Astrocyte (in vitro differentiated cells and primary cell): ENCODE data around the gene OTUB2. TPM values are rescaled to one million over a fixed set of nuclear protein-coding genes. Genes with fewer than 3 reads are reported as not detected.

ENCODE experiments used
- DNase-seq: peaks from one replicate; pipeline ENCODE4 v3.0.0-alpha.2; 2010; ENCODE audit warnings: low read depth
- FAIRE-seq: peaks from 2 replicates; lab custom pipeline; 2011; peaks lifted over from hg19 to GRCh38; lab: Jason Lieb, UNC
- H2AFZ ChIP-seq: 2 replicates; pipeline ENCODE4 v1.6.0; 2012; ENCODE audit warnings: low read depth, low read length, inconsistent platforms
- H3K27ac ChIP-seq: 2 replicates; pipeline ENCODE4 v1.5.1; 2011; ENCODE audit warnings: low read depth, low read length, inconsistent platforms
- H3K27me3 ChIP-seq: 2 replicates; pipeline ENCODE4 v1.6.0; 2011; ENCODE audit warnings: low read length, inconsistent platforms; ENCODE audit not compliant: insufficient read depth
- H3K36me3 ChIP-seq: 2 replicates; pipeline ENCODE4 v1.5.1; 2011; ENCODE audit warnings: low read length, inconsistent platforms; ENCODE audit not compliant: insufficient read depth
- H3K4me1 ChIP-seq: 2 replicates; pipeline ENCODE4 v1.5.1; 2011; ENCODE audit warnings: low read length, inconsistent platforms; ENCODE audit not compliant: insufficient read depth
- H3K4me2 ChIP-seq: 2 replicates; pipeline ENCODE4 v1.6.0; 2012; ENCODE audit warnings: low read length, inconsistent platforms
- H3K4me3 ChIP-seq: 2 replicates; pipeline ENCODE4 v1.5.1; 2011; ENCODE audit warnings: low read depth, mild to moderate bottlenecking, low read length, inconsistent platforms; ENCODE audit not compliant: insufficient read depth
- H3K79me2 ChIP-seq: 2 replicates; pipeline ENCODE4 v1.6.0; 2012; ENCODE audit warnings: mild to moderate bottlenecking, low read length, inconsistent platforms; ENCODE audit not compliant: insufficient read depth
- H3K9ac ChIP-seq: 2 replicates; pipeline ENCODE4 v1.6.0; 2012; ENCODE audit warnings: mild to moderate bottlenecking, low read length, inconsistent platforms
- H3K9me3 ChIP-seq: 2 replicates; pipeline ENCODE4 v1.5.1; 2012; ENCODE audit warnings: low read depth, mild to moderate bottlenecking, low read length, inconsistent platforms; ENCODE audit not compliant: insufficient read depth
- H4K20me1 ChIP-seq: 2 replicates; pipeline ENCODE4 v1.6.0; 2012; ENCODE audit warnings: low read length, inconsistent platforms; ENCODE audit not compliant: insufficient read depth
- H3K27ac Mint-ChIP-seq: one replicate; pipeline ENCODE4 v1.8.0; 2021; ENCODE audit warnings: mild to moderate bottlenecking, mixed read lengths; ENCODE audit not compliant: unreplicated experiment
- H3K27me3 Mint-ChIP-seq: one replicate; pipeline ENCODE4 v1.8.0; 2021; ENCODE audit warnings: low read depth, mixed read lengths; ENCODE audit not compliant: unreplicated experiment
- H3K36me3 Mint-ChIP-seq: one replicate; pipeline ENCODE4 v1.8.0; 2021; ENCODE audit warnings: low read depth, mixed read lengths; ENCODE audit not compliant: unreplicated experiment
- H3K4me1 Mint-ChIP-seq: one replicate; pipeline ENCODE4 v1.8.0; 2021; ENCODE audit warnings: low read depth, mixed read lengths; ENCODE audit not compliant: unreplicated experiment
- H3K4me3 Mint-ChIP-seq: one replicate; pipeline ENCODE4 v1.8.0; 2021; ENCODE audit warnings: mild to moderate bottlenecking, moderate library complexity, mixed read lengths; ENCODE audit not compliant: unreplicated experiment
- H3K9me3 Mint-ChIP-seq: one replicate; pipeline ENCODE4 v1.8.0; 2021; ENCODE audit warnings: mild to moderate bottlenecking, mixed read lengths; ENCODE audit not compliant: unreplicated experiment
- CTCF ChIP-seq: IDR thresholded peaks from 2 replicates; pipeline ENCODE4 v1.5.1; 2011; ENCODE audit warnings: low read depth, mild to moderate bottlenecking, inconsistent platforms, low read length, moderate library complexity; ENCODE audit not compliant: insufficient read depth
- EZH2 ChIP-seq: IDR thresholded peaks from 2 replicates; pipeline ENCODE4 v1.6.1; 2012; ENCODE audit warnings: mild to moderate bottlenecking, low read length, inconsistent platforms; ENCODE audit not compliant: insufficient read depth
- total RNA-seq: library from RNA; stranded (reverse); gene quantifications from 2 replicates; pipeline ENCODE4 v1.2.1, GENCODE V29; 2021

OTUB2 gene
- total RNA-seq, 1 donor from 2014 or later, result 3.3 TPM

GRCh38 chr14:93996130-93996695, 29.9 kb upstream of the OTUB2 start:
- TF ChIP-seq CTCF, result no peak
- no peak for TF ChIP-seq EZH2
- peaks cover 13% of the 10 kb centered on the region for H3K27me3 ChIP-seq
- H3K4me2 ChIP-seq, result no peak overlapping the region
- H3K4me1 ChIP-seq, result peaks cover 12% of the 10 kb centered on the region
- Mint-ChIP-seq H3K27ac (no peak overlapping the region), H3K9me3 (peaks cover 5% of the 10 kb centered on the region), H3K4me1 (peaks cover 6% of the 10 kb centered on the region), H3K36me3 (peaks cover 2% of the 10 kb centered on the region), H3K27me3 (peaks cover 58% of the 10 kb centered on the region), H3K4me3 (no peak overlapping the region)
- DNase-seq (no peak), FAIRE-seq (no peak)
- no peak overlapping the region for H3K27ac ChIP-seq
- H3K9ac ChIP-seq, result no peak overlapping the region
- no peak overlapping the region for H2AFZ ChIP-seq
- no peaks in the 10 kb centered on the region for H3K36me3 ChIP-seq
- H3K9me3 ChIP-seq, result no peaks in the 10 kb centered on the region
- no peak overlapping the region for H3K4me3 ChIP-seq
- H3K79me2 ChIP-seq, result no peaks in the 10 kb centered on the region
- no peaks in the 10 kb centered on the region for H4K20me1 ChIP-seq

- Histone ChIP-seq H3K27me3 (peaks cover 14% of the 10 kb centered on the region), H3K79me2 (no peaks in the 10 kb centered on the region), H3K4me2 (no peak within 1 kb of the TSS), H3K36me3 (no peaks in the 10 kb centered on the region), H3K9ac (no peak within 1 kb of the TSS), H3K27ac (no peak within 1 kb of the TSS), H3K4me1 (peaks cover 12% of the 10 kb centered on the region), H2AFZ (no peak within 1 kb of the TSS), H4K20me1 (no peaks in the 10 kb centered on the region), H3K4me3 (no peak within 1 kb of the TSS), H3K9me3 (no peaks in the 10 kb centered on the region)
- peak; percentile 23 for DNase-seq
- Mint-ChIP-seq H3K27me3 (peaks cover 58% of the 10 kb centered on the region), H3K36me3 (peaks cover 2% of the 10 kb centered on the region), H3K27ac (no peak within 1 kb of the TSS), H3K4me3 (no peak within 1 kb of the TSS), H3K4me1 (peaks cover 9% of the 10 kb centered on the region), H3K9me3 (peaks cover 2% of the 10 kb centered on the region)
- TF ChIP-seq EZH2, result no peak
- TF ChIP-seq CTCF, result no peak
- no peak for FAIRE-seq
These were observed 29.1 kb upstream of the OTUB2 start, which contains the start of gene CCDC197 for GRCh38 chr14:93997082-93997481. Gene CCDC197 (plus strand): TSS chr14:93997301. CDS start chr14:93998132, 831 bp downstream.
